H1 (cell line): ENCODE data around the gene CBLN3. TPM values are rescaled to one million over a fixed set of nuclear protein-coding genes. Genes with fewer than 3 reads are reported as not detected.

Experiments
- CTCF ChIA-PET: fragments of 300-600 bp; sonication (Branson Sonifier 250); formaldehyde crosslinking; loops from one replicate; lab custom pipeline; 2021; ENCODE audit not compliant: partially characterized antibody; lab: Charles Lee
- POLR2A ChIA-PET: fragments of 300-600 bp; sonication (Branson Sonifier 250); formaldehyde crosslinking; loops from one replicate; lab custom pipeline; 2021; ENCODE audit warnings: inconsistent platforms; ENCODE audit not compliant: partially characterized antibody; lab: Charles Lee
- DNase-seq, 2 experiments: peaks; one replicate each; pipeline versions ENCODE4 v3.0.0 to v3.0.0-alpha.2; 2010 to 2022; ENCODE audit warnings: low spot score in 2 of 2, low read depth in 1 of 2, mixed read lengths in 1 of 2
- FAIRE-seq: peaks from 2 replicates; lab custom pipeline; 2011; peaks lifted over from hg19 to GRCh38; lab: Jason Lieb, UNC
- H2AFZ ChIP-seq: 2 replicates; pipeline ENCODE4 v1.8.1; 2012; ENCODE audit warnings: low read length, inconsistent platforms
- H2AK5ac ChIP-seq: 2 replicates; pipeline ENCODE4 v1.6.1; 2013; ENCODE audit warnings: low read depth, low read length
- H2BK120ac ChIP-seq: replicated peaks from 2 replicates; pipeline ENCODE3; 2013; ENCODE audit warnings: low read depth, low read length, inconsistent platforms
- H2BK12ac ChIP-seq: 2 replicates; pipeline ENCODE4 v1.6.1; 2013; ENCODE audit warnings: low read depth, low read length
- H2BK15ac ChIP-seq: 2 replicates; pipeline ENCODE4 v1.6.1; 2013; ENCODE audit warnings: low read length
- H2BK20ac ChIP-seq: 2 replicates; pipeline ENCODE4 v1.6.1; 2013; ENCODE audit warnings: low read length
- H2BK5ac ChIP-seq: 2 replicates; pipeline ENCODE4 v1.6.1; 2013; ENCODE audit warnings: low read depth, low read length
- H3K14ac ChIP-seq: 2 replicates; pipeline ENCODE4 v1.6.1; 2013; ENCODE audit warnings: inconsistent platforms; ENCODE audit not compliant: insufficient read length
- H3K18ac ChIP-seq: 2 replicates; pipeline ENCODE4 v1.6.1; 2013; ENCODE audit warnings: low read length; ENCODE audit errors: extremely low read depth
- H3K23ac ChIP-seq: 2 replicates; pipeline ENCODE4 v1.6.1; 2013; ENCODE audit warnings: inconsistent platforms; ENCODE audit not compliant: insufficient read length
- H3K23me2 ChIP-seq: 2 replicates; pipeline ENCODE4 v1.6.1; 2013; ENCODE audit warnings: low read depth, low read length
- H3K27ac ChIP-seq: 2 replicates; pipeline ENCODE4 v1.6.1; 2011; ENCODE audit warnings: low read depth, low read length, inconsistent platforms
- H3K27me3 ChIP-seq, 4 experiments: replicated peaks in 1 of 4; 1 replicate in 1 of 4; 2 replicates in 3 of 4; pipeline versions ENCODE4 v1.6.1 to v1.8.1; 2011 to 2013; ENCODE audit warnings: low read length in 3 of 4, mild to moderate bottlenecking in 3 of 4, inconsistent platforms in 2 of 4, mixed read lengths in 2 of 4, moderate library complexity in 1 of 4; ENCODE audit not compliant: control insufficient read depth in 3 of 4, insufficient read depth in 3 of 4; ENCODE audit errors: extremely low read depth in 1 of 4
- H3K36me3 ChIP-seq, 4 experiments: 2 replicates each; pipeline versions ENCODE4 v1.6.1 to v1.8.1; 2011 to 2013; ENCODE audit warnings: mild to moderate bottlenecking in 4 of 4, low read length in 3 of 4, moderate library complexity in 2 of 4, control low read depth in 1 of 4, inconsistent platforms in 1 of 4; ENCODE audit not compliant: insufficient read depth in 4 of 4, control insufficient read depth in 2 of 4
- H3K4ac ChIP-seq: replicated peaks from 2 replicates; pipeline ENCODE3; 2013; ENCODE audit warnings: low read length, low read depth, mixed read lengths, inconsistent platforms; ENCODE audit not compliant: insufficient read length
- H3K4me1 ChIP-seq, 4 experiments: replicated peaks in 1 of 4; 1 replicate in 1 of 4; 2 replicates in 3 of 4; pipeline versions ENCODE4 v1.6.1 to v1.8.1; 2011 to 2013; ENCODE audit warnings: low read length in 3 of 4, inconsistent platforms in 2 of 4, mixed read lengths in 1 of 4; ENCODE audit not compliant: insufficient read depth in 4 of 4, control insufficient read depth in 3 of 4
- H3K4me2 ChIP-seq, 2 experiments: 2 replicates each; pipeline versions ENCODE4 v1.6.1 to v1.8.1; 2011 to 2013; ENCODE audit warnings: low read depth in 2 of 2, low read length in 2 of 2, control low read depth in 1 of 2, inconsistent platforms in 1 of 2, mild to moderate bottlenecking in 1 of 2; ENCODE audit not compliant: insufficient read depth in 1 of 2
- H3K4me3 ChIP-seq, 4 experiments: fragments of 200-600, 300-600 bp in 1 of 4; sonication (generic), shearing (Covaris generic), sonication (Bioruptor Twin) in 1 of 4; 2 replicates each; pipeline versions ENCODE4 v1.5.1 to v1.8.1; 2011 to 2016; ENCODE audit warnings: low read length in 4 of 4, low read depth in 3 of 4, control low read depth in 2 of 4, inconsistent platforms in 2 of 4, mild to moderate bottlenecking in 2 of 4, mixed read lengths in 1 of 4, moderate library complexity in 1 of 4; ENCODE audit not compliant: insufficient read depth in 2 of 4; ENCODE audit errors: extremely low read depth in 1 of 4
- H3K56ac ChIP-seq: replicated peaks from 2 replicates; pipeline ENCODE3; 2013; ENCODE audit warnings: low read depth, mild to moderate bottlenecking, mixed read lengths, low read length, inconsistent platforms; ENCODE audit not compliant: insufficient read length
- H3K79me1 ChIP-seq: 2 replicates; pipeline ENCODE4 v1.6.1; 2013; ENCODE audit warnings: low read depth, low read length, control low read depth
- H3K79me2 ChIP-seq, 2 experiments: 2 replicates each; pipeline versions ENCODE4 v1.6.1 to v1.8.1; 2012 to 2013; ENCODE audit warnings: low read length in 2 of 2, mild to moderate bottlenecking in 2 of 2, inconsistent platforms in 1 of 2; ENCODE audit not compliant: insufficient read depth in 2 of 2, control insufficient read depth in 1 of 2
- H3K9ac ChIP-seq, 4 experiments: replicated peaks in 1 of 4; 1 replicate in 1 of 4; 2 replicates in 3 of 4; pipeline versions ENCODE4 v1.6.1 to v1.8.1; 2011 to 2013; ENCODE audit warnings: low read depth in 3 of 4, low read length in 3 of 4, control low read depth in 2 of 4, mild to moderate bottlenecking in 2 of 4, moderate library complexity in 2 of 4, inconsistent platforms in 1 of 4; ENCODE audit errors: extremely low read depth in 1 of 4
- H3K9me3 ChIP-seq, 2 experiments: 2 replicates each; pipeline versions ENCODE4 v1.6.1 to v1.8.1; 2012 to 2013; ENCODE audit warnings: mild to moderate bottlenecking in 2 of 2, moderate library complexity in 2 of 2, control low read depth in 1 of 2, inconsistent platforms in 1 of 2, low read depth in 1 of 2, low read length in 1 of 2, mixed read lengths in 1 of 2; ENCODE audit not compliant: insufficient read depth in 2 of 2
- H4K20me1 ChIP-seq, 2 experiments: replicated peaks in 1 of 2; 2 replicates each; pipeline versions ENCODE3 to v1.8.1; 2011 to 2013; ENCODE audit warnings: inconsistent platforms in 2 of 2, low read length in 2 of 2, mild to moderate bottlenecking in 1 of 2; ENCODE audit not compliant: insufficient read depth in 2 of 2, control insufficient read depth in 1 of 2
- H4K5ac ChIP-seq: 2 replicates; pipeline ENCODE4 v1.6.1; 2013; ENCODE audit warnings: low read length, low read depth, mixed read lengths, inconsistent platforms; ENCODE audit not compliant: insufficient read length
- H4K8ac ChIP-seq: 2 replicates; pipeline ENCODE4 v1.8.0; 2013; ENCODE audit warnings: mild to moderate bottlenecking, moderate library complexity, low read length, inconsistent platforms; ENCODE audit not compliant: insufficient read depth; ENCODE audit errors: extremely low read depth
- H4K91ac ChIP-seq: replicated peaks from 2 replicates; pipeline ENCODE3; 2013; ENCODE audit warnings: low read length, mixed read lengths, inconsistent platforms; ENCODE audit not compliant: insufficient read length
- BACH1 ChIP-seq: IDR thresholded peaks from 2 replicates; pipeline ENCODE4 v1.6.1; 2012; ENCODE audit warnings: low read length, improper control_type of control experiment
- CEBPB ChIP-seq: IDR thresholded peaks from 2 replicates; pipeline ENCODE4 v1.6.1; 2012; ENCODE audit warnings: low read depth, low read length
- CHD1 ChIP-seq: IDR thresholded peaks from 2 replicates; pipeline ENCODE4 v1.6.1; 2012; ENCODE audit warnings: low read depth, low read length, improper control_type of control experiment
- CHD2 ChIP-seq: IDR thresholded peaks from 2 replicates; pipeline ENCODE4 v1.6.1; 2012; ENCODE audit warnings: low read length, improper control_type of control experiment
- CTBP2 ChIP-seq: IDR thresholded peaks from 2 replicates; pipeline ENCODE4 v1.7.0; 2011; ENCODE audit warnings: borderline replicate concordance, mild to moderate bottlenecking, moderate library complexity, mixed read lengths, low read length; ENCODE audit not compliant: insufficient read depth, insufficient read length
- GABPA ChIP-seq: IDR thresholded peaks from 2 replicates; pipeline ENCODE4 v1.6.1; 2011; ENCODE audit warnings: mild to moderate bottlenecking, low read length, moderate library complexity, borderline replicate concordance; ENCODE audit not compliant: insufficient read depth
- HDAC6 ChIP-seq: IDR thresholded peaks from one replicate; pipeline ENCODE4 v1.7.1; 2012; ENCODE audit warnings: low read depth, mild to moderate bottlenecking, inconsistent platforms, low read length, moderate library complexity
- POU5F1 ChIP-seq: IDR thresholded peaks from 2 replicates; pipeline ENCODE4 v1.6.1; 2011; ENCODE audit warnings: low read depth, mild to moderate bottlenecking, low read length, moderate library complexity
- SIX5 ChIP-seq: IDR thresholded peaks from 2 replicates; pipeline ENCODE4 v1.6.1; 2011; ENCODE audit warnings: mild to moderate bottlenecking, low read depth, low read length
- SP1 ChIP-seq: IDR thresholded peaks from 2 replicates; pipeline ENCODE4 v1.6.1; 2011; ENCODE audit warnings: low read depth, low read length
- SP4 ChIP-seq: IDR thresholded peaks from 2 replicates; pipeline ENCODE4 v1.6.1; 2012; ENCODE audit warnings: low read length, inconsistent platforms
- TBP ChIP-seq: IDR thresholded peaks from 2 replicates; pipeline ENCODE4 v1.6.1; 2011; ENCODE audit warnings: low read depth, low read length, improper control_type of control experiment
- USF2 ChIP-seq: IDR thresholded peaks from 2 replicates; pipeline ENCODE4 v1.6.1; 2011; ENCODE audit warnings: low read length, improper control_type of control experiment
- WGBS, 2 experiments: shearing (Covaris generic) in 1 of 2; methylation state at CpG; one replicate each; pipeline versions ENCODE4 v1.1.6 to v1.1.7; 2013 to 2015; ENCODE audit warnings: low lambda C conversion rate in 2 of 2, mixed read lengths in 2 of 2, inconsistent platforms in 1 of 2, low coverage in 1 of 2, missing lambda C conversion rate in 1 of 2; ENCODE audit not compliant: insufficient replicate concordance in 2 of 2, insufficient coverage in 1 of 2, insufficient read length in 1 of 2; ENCODE audit errors: extremely low coverage in 1 of 2, missing lambda C conversion rate in 1 of 2; 5-methylcytosine and 5-hydroxymethylcytosine counted together
- polyA plus RNA-seq, 7 experiments: library from polyadenylated mRNA; depleted of rRNA in 3 of 7; stranded (reverse) in 5 of 7; unstranded in 2 of 7; fragments of >200 nt in 5 of 7; fragments of 200-250 nt in 2 of 7; gene quantifications; 1 replicate in 5 of 7; 2 replicates in 1 of 7; 4 replicates in 1 of 7; pipeline versions ENCODE4 v1.2.1 to v1.2.3, GENCODE V29; 2011 to 2013; ENCODE audit warnings: missing spikeins in 2 of 7, mixed read lengths in 2 of 7
- total RNA-seq: library from RNA; stranded (reverse); fragmentation: NEBNext Ultra II Directional; extraction: Animal tissue kit (Norgen Biotek cat#: 25700); gene quantifications from 2 replicates; pipeline ENCODE4 v1.2.1, GENCODE V29; 2021

The CBLN3 gene
- total and polyA plus RNA-seq, 2 of the 8 experiments (the other 6 are each of a cell fraction or from before 2014, with no cell fraction given) = 0.54 to 1.00 TPM

- H3K79me1 ChIP-seq = no peaks in the 10 kb centered on the region
- H4K8ac ChIP-seq = peak overlapping the region; percentile 11; the same call in 1 of the 2 replicates
- H3K23ac ChIP-seq = no peak overlapping the region
- H3K27ac ChIP-seq = no peak overlapping the region
- H4K91ac ChIP-seq = no peak overlapping the region
- no peaks in the 10 kb centered on the region for H3K23me2 ChIP-seq
- DNase-seq (no peak), FAIRE-seq (no peak)
- H2BK12ac ChIP-seq = no peak overlapping the region; the same call in 1 of the 2 replicates
- H2BK15ac ChIP-seq = no peak overlapping the region
- no peak overlapping the region for H4K5ac ChIP-seq
- H3K14ac ChIP-seq = no peak overlapping the region
- H3K27me3 ChIP-seq = peaks cover 0 to 6% (median 2%) of the 10 kb centered on the region in 4 experiments; a peak in 3 of 7 replicates
- H3K4me2 ChIP-seq = no peak overlapping the region
- no peaks in the 10 kb centered on the region for H4K20me1 ChIP-seq
- POLR2A ChIA-PET = interaction anchor here (0.8 to 6.3 kb wide), 6 partner anchors 9 to 40 kb away, joined by 3 to 28 read pairs (median 3); partner anchors contain the start of genes CBLN3 and KHNYN
- no peak overlapping the region for H2BK120ac ChIP-seq
- H3K9me3 ChIP-seq = no peaks in the 10 kb centered on the region
- no peak overlapping the region for H3K4ac ChIP-seq
- 97% methylated on average over 6 of the region's 6 CpGs; no CpG with 5 or more reads in 1 of the 2 experiments for WGBS, 2 experiments
- no peaks in the 10 kb centered on the region for H3K4me1 ChIP-seq
- no peak overlapping the region for H2BK5ac ChIP-seq
- CTCF ChIA-PET = interaction anchor here (1.2 to 21.3 kb wide), 10 partner anchors 8 to 89 kb away, joined by 3 to 664 read pairs (median 9); partner anchors contain the start of genes ADCY4, CBLN3, KHNYN and RIPK3
- no peak overlapping the region for H2AFZ ChIP-seq
- H3K79me2 ChIP-seq = no peaks in the 10 kb centered on the region
- H3K4me3 ChIP-seq = no peak overlapping the region
- H2AK5ac ChIP-seq = no peak overlapping the region
- no peak overlapping the region for H3K56ac ChIP-seq
- no peak overlapping the region for H3K9ac ChIP-seq
- H3K36me3 ChIP-seq = peaks cover 4 to 11% (median 7%) of the 10 kb centered on the region in 4 experiments; a peak in 5 of 8 replicates
- no peak overlapping the region; the same call in 1 of the 2 replicates for H3K18ac ChIP-seq
- no peak overlapping the region for H2BK20ac ChIP-seq
- TF ChIP-seq CHD1 = no peak
- TF ChIP-seq BACH1 = no peak
- no peak for TF ChIP-seq POU5F1
- no peak for TF ChIP-seq USF2
- TF ChIP-seq CHD2 = no peak
- no peak for TF ChIP-seq SIX5
- no peak for TF ChIP-seq SP4
- TF ChIP-seq TBP = no peak
- TF ChIP-seq CTBP2 = no peak
- no peak for TF ChIP-seq SP1
- no peak for TF ChIP-seq CEBPB
- TF ChIP-seq GABPA = no peak
- no peak for TF ChIP-seq HDAC6
These were observed 11.5 kb downstream of the CBLN3 start for GRCh38 chr14:24417832-24418491.
